GM12891 (cell line): ENCODE measurements around the gene KAT7.

Source experiments
- POLR2A ChIP-seq: IDR thresholded peaks from 2 replicates; pipeline ENCODE4 v1.6.1; 2011; ENCODE audit warnings: low read depth, low read length, control low read depth
- POLR2AphosphoS5 ChIP-seq: IDR thresholded peaks from 2 replicates; pipeline ENCODE4 v1.6.1; 2011; ENCODE audit warnings: low read depth, low read length, control low read depth
- SPI1 ChIP-seq: IDR thresholded peaks from 2 replicates; pipeline ENCODE4 v1.6.1; 2011; ENCODE audit warnings: low read depth, low read length, control low read depth
- TAF1 ChIP-seq: IDR thresholded peaks from 2 replicates; pipeline ENCODE4 v1.6.1; 2011; ENCODE audit warnings: low read depth, low read length, control low read depth

DNA sequence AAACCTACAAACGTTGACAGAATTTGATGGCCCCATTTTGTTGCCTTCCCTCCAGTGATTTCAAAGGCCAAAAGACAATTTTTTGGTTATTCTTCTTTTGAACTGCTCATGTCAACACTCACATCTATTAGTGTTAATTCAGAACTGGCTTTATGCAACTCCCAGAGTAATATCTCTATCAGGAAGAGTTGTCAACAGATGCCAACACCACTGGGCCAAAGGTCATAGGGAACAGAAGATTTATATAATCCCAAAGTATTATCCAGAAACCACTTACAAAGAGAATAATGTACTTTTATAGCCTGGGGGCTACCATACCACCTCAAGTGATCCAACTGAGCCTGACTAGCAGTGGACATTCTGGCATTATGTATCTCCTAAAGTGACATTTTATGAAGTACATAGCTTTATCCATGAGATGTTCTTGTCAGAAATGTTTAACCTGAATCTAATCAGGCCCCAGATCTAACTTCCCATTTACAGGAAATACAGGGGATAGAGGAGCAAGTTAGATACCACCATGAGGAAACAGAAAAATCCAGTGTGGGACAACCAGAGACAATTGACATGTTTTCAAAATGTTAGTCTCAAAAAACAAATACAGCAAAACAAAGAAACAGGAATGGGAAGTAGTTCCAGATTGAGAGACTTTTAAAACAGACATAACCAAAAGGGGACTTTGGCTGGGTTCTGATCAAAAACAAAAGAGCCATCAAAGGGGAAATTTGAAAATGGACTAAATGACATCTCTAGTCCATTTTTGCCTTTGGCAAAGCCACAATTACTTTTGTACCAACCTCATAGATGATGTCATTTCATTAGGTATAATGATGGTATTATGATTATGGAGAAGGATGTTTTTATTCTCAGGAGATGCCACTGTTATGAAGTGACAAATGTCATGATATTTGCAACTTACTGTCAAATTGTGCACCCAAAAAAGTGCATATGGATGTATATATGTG lies 43.0 kb upstream of the KAT7 start:
- TF ChIP-seq POLR2AphosphoS5 (no peak), POLR2A (no peak), TAF1 (no peak), SPI1 (no peak)
